WI38 (cell line): Measurements from ENCODE around the gene ANK3.

Experiments used
- H3K4me3 ChIP-seq: 2 replicates; pipeline ENCODE4 v1.5.1; 2011; ENCODE audit warnings: low read depth, mild to moderate bottlenecking, control low read depth, low read length
- CTCF ChIP-seq: IDR thresholded peaks from 2 replicates; pipeline ENCODE4 v1.5.1; 2012; ENCODE audit warnings: low read depth, mild to moderate bottlenecking, control low read depth, low read length

Gene ANK3

GRCh38 chr10:60148266-60148840 lies 241.3 kb downstream of the ANK3 start:
- TF ChIP-seq CTCF, result no peak
- no peak overlapping the region for H3K4me3 ChIP-seq

GRCh38 chr10:60147576-60148265 lies 242.0 kb downstream of the ANK3 start:
- H3K4me3 ChIP-seq, result no peak overlapping the region
- TF ChIP-seq CTCF, result no peak

GRCh38 chr10:60147025-60147424 lies 242.7 kb downstream of the ANK3 start:
- no peak for TF ChIP-seq CTCF
- no peak overlapping the region for H3K4me3 ChIP-seq

- TF ChIP-seq CTCF, result no peak
- no peak overlapping the region for H3K4me3 ChIP-seq
These were observed 245.6 kb downstream of the ANK3 start for GRCh38 chr10:60144099-60144498.

GRCh38 chr10:60142736-60143135 lies 246.9 kb downstream of the ANK3 start:
- TF ChIP-seq CTCF, result no peak
- H3K4me3 ChIP-seq, result no peak overlapping the region

GRCh38 chr10:60141896-60142559 lies 247.6 kb downstream of the ANK3 start:
- no peak for TF ChIP-seq CTCF

More at GRCh38 chr10:60141896-60142559, 247.6 kb downstream of the ANK3 start:
- no peak overlapping the region for H3K4me3 ChIP-seq
